Gastroesophageal sphincter (tissue), 4 donors: Measurements from ENCODE around the gene MYG1. TPM values are rescaled to one million over a fixed set of nuclear protein-coding genes. Genes with fewer than 3 reads are reported as not detected.

Experiments used
- ATAC-seq: fragments of 150-250 bp; one replicate; pipeline ENCODE4 v1.9.1; 2016; ENCODE audit warnings: mild to moderate bottlenecking, moderate library complexity
- H3K27ac ChIP-seq, 4 donors: fragments of 200-600 bp; sonication (generic) in 3 of 4; 1 replicate in 3 of 4; 2 replicates in 1 of 4; pipeline ENCODE4 v1.5.1; 2016 to 2019
- H3K27me3 ChIP-seq: fragments of 200-600 bp; sonication (generic); one replicate; pipeline ENCODE4 v1.5.1; 2019
- H3K36me3 ChIP-seq, 2 donors: fragments of 200-600 bp; sonication (generic); one replicate each; pipeline ENCODE4 v1.5.1; 2019; ENCODE audit warnings: control low read depth in 1 of 2
- H3K4me1 ChIP-seq, 3 donors: fragments of 200-600 bp; sonication (generic); 1 replicate in 2 of 3; 2 replicates in 1 of 3; pipeline ENCODE4 v1.5.1; 2016 to 2019; ENCODE audit warnings: control low read depth in 2 of 3
- H3K4me3 ChIP-seq, 2 donors: fragments of 200-600 bp; sonication (generic); one replicate each; pipeline ENCODE4 v1.5.1; 2019; ENCODE audit warnings: mild to moderate bottlenecking in 1 of 2, moderate library complexity in 1 of 2
- H3K9me3 ChIP-seq, 3 donors: fragments of 200-600 bp; sonication (generic); one replicate each; pipeline ENCODE4 v1.5.1; 2017 to 2019; ENCODE audit warnings: control low read depth in 2 of 3
- EP300 ChIP-seq: sonication (generic); formaldehyde crosslinking; IDR thresholded peaks from one replicate; pipeline ENCODE4 v1.6.1; 2017; ENCODE audit warnings: antibody characterized with exemption, mild to moderate bottlenecking
- POLR2A ChIP-seq, 2 donors: fragments of 450-650 bp; IDR thresholded peaks; one replicate each; pipeline ENCODE4 v1.6.1; 2017; ENCODE audit warnings: antibody characterized with exemption in 2 of 2, mild to moderate bottlenecking in 2 of 2, moderate library complexity in 1 of 2
- POLR2AphosphoS5 ChIP-seq: sonication (generic); formaldehyde crosslinking; IDR thresholded peaks from one replicate; pipeline ENCODE4 v1.6.1; 2017; ENCODE audit warnings: antibody characterized with exemption
- WGBS, 2 donors: methylation state at CpG; one replicate each; pipeline ENCODE4 v1.1.5; 2018; ENCODE audit warnings: low coverage in 1 of 2; 5-methylcytosine and 5-hydroxymethylcytosine counted together
- total RNA-seq, 4 donors: library from RNA; depleted of rRNA; stranded (reverse); fragments of >200 nt; gene quantifications; one replicate each; pipeline ENCODE4 v1.1.0, GENCODE V29; 2016
- TF ChIP-seq, protein P1 (sequence below), 4 experiments: fragments of 200-600 bp in 2 of 4; fragments of 450-650 bp in 2 of 4; sonication (generic) in 1 of 4; IDR thresholded peaks; one replicate each; pipeline ENCODE4 v1.5.1; 2017 to 2019; ENCODE audit warnings: antibody characterized with exemption in 4 of 4, mild to moderate bottlenecking in 2 of 4, moderate library complexity in 2 of 4

MYG1 gene
- total RNA-seq, 4 donors from 2014 or later, result 40.9 to 49.2 (median 46.3) TPM

DNA sequence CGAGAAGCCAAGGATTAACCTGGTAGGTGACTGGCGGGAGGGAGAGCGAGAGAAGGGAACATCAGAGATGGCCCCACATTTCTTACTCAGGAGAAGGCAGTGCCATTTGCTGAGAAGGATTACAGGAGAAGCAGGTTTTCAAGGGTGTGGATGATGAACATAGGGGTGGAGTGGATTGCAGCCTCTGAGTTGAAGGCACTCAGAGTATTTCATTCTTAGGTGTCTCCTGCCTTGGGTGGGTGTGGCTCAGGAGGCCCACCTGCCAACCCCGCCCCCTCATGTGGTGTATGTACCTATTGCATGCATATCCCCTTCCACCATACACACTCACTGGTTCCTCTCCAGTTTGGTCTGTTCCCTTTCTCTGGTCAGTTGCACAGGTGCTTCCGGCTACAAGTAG lies 25.1 kb upstream of the MYG1 start:
- 89 to 90% methylated on average over 2 to 4 of the region's 5 CpGs for WGBS, 2 donors
- TF ChIP-seq POLR2AphosphoS5 (no peak), EP300 (no peak), POLR2A (IDR thresholded peaks at IDR 0.05) (no peak)
- TF ChIP-seq, protein P1, sequence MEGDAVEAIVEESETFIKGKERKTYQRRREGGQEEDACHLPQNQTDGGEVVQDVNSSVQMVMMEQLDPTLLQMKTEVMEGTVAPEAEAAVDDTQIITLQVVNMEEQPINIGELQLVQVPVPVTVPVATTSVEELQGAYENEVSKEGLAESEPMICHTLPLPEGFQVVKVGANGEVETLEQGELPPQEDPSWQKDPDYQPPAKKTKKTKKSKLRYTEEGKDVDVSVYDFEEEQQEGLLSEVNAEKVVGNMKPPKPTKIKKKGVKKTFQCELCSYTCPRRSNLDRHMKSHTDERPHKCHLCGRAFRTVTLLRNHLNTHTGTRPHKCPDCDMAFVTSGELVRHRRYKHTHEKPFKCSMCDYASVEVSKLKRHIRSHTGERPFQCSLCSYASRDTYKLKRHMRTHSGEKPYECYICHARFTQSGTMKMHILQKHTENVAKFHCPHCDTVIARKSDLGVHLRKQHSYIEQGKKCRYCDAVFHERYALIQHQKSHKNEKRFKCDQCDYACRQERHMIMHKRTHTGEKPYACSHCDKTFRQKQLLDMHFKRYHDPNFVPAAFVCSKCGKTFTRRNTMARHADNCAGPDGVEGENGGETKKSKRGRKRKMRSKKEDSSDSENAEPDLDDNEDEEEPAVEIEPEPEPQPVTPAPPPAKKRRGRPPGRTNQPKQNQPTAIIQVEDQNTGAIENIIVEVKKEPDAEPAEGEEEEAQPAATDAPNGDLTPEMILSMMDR (IDR thresholded peaks at IDR 0.05), result no peak
- Histone ChIP-seq H3K36me3 (no peaks in the 10 kb centered on the region), H3K4me1 (no peaks in the 10 kb centered on the region), H3K27me3 (no peaks in the 10 kb centered on the region), H3K4me3 (no peak overlapping the region), H3K9me3 (no peaks in the 10 kb centered on the region), H3K27ac (no peak overlapping the region)
- ATAC-seq, result no peak

DNA sequence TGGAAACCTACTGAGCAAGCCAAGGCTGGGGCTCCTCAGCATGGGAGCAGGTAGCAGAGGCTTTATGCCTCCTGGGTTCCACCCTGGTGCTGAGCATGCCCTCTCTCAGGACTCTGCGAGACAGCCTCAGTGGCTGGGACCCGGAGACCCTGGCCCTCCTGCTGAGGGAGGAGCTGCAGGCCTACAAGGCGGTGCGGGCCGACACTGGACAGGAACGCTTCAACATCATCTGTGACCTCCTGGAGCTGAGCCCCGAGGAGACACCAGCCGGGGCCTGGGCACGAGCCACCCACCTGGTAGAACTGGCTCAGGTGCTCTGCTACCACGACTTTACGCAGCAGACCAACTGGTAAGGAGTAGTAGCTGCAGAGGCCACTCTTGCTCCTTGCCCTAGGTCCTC lies 23.0 kb upstream of the MYG1 start:
- Histone ChIP-seq H3K4me1 (no peaks in the 10 kb centered on the region), H3K36me3 (no peaks in the 10 kb centered on the region), H3K4me3 (no peak overlapping the region), H3K27me3 (no peaks in the 10 kb centered on the region), H3K27ac (no peak overlapping the region), H3K9me3 (no peaks in the 10 kb centered on the region)
- no peak for ATAC-seq
- no peak for TF ChIP-seq POLR2AphosphoS5
- TF ChIP-seq EP300, result no peak
- TF ChIP-seq, protein P1 (IDR thresholded peaks at IDR 0.05), result no peak
- no peak for TF ChIP-seq POLR2A (IDR thresholded peaks at IDR 0.05)
- WGBS, 2 donors, result no CpG with 5 or more reads among the region's 11 CpGs

DNA sequence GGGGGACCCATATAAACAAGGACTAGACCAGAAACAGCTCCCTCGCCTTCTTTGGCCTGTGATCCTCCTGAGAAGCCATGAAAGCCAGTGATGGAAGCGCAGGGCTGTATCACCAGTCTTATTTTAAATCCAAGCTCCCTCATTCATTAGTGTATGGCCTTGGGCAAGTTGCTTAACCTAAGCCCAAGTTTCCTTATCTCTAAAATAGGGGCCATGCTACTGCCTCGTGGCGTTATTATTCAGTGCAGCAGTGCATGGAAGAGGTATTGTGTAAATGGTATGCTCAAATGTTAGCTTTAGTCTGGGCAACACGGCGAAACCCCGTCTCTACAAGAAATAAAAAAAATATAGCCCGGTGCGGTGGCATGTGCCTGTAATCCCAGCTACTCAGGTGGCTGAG lies 21.5 kb upstream of the MYG1 start:
- ATAC-seq, result no peak
- H3K9me3 ChIP-seq, result no peaks in the 10 kb centered on the region
- no peaks in the 10 kb centered on the region for H3K4me1 ChIP-seq
- TF ChIP-seq, protein P1 (IDR thresholded peaks at IDR 0.05), result no peak
- TF ChIP-seq POLR2A (IDR thresholded peaks at IDR 0.05), result no peak
- no peak for TF ChIP-seq EP300
- no peak for TF ChIP-seq POLR2AphosphoS5
- H3K36me3 ChIP-seq, result no peaks in the 10 kb centered on the region
- H3K27ac ChIP-seq, result no peak overlapping the region
- H3K27me3 ChIP-seq, result no peaks in the 10 kb centered on the region
- 93 to 97% methylated on average over 3 to 4 of the region's 9 CpGs for WGBS, 2 donors
- no peak overlapping the region for H3K4me3 ChIP-seq

DNA sequence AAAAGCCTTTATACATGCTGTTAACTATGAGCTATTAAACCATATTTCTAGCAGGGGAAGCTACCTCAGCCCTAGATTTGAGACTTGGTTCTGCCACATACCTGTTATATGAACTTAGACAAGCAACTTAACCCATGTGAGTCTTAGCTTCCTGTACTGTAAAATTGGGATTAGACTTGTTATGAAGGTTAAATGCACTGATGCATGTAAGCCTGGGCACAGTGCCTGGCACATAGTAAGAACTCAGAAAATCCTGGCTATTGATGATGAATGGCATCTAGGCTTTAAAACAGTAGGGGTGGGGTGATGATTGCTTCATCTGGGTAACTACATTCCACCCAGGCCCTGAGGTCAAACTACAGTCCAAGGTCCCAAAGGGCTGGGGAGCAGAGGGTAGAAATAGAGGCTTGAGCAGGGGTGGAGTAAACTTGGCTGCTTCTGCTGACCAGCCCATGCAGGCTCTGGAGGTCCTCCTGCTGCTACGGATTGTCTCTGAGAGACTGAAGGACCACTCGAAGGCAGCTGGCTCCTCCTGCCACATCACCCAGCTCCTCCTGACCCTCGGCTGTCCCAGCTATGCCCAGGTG lies 20.1 kb upstream of the MYG1 start:
- Histone ChIP-seq H3K27me3 (no peaks in the 10 kb centered on the region), H3K36me3 (no peaks in the 10 kb centered on the region), H3K27ac (no peak overlapping the region), H3K4me3 (no peak overlapping the region), H3K4me1 (no peaks in the 10 kb centered on the region), H3K9me3 (no peaks in the 10 kb centered on the region)
- 100% methylated on average over 1 of the region's 3 CpGs; no CpG with 5 or more reads in 1 of the 2 donors for WGBS, 2 donors
- no peak for ATAC-seq
- no peak for TF ChIP-seq POLR2AphosphoS5
- TF ChIP-seq EP300, result no peak
- TF ChIP-seq, protein P1 (IDR thresholded peaks at IDR 0.05), result no peak
- no peak for TF ChIP-seq POLR2A (IDR thresholded peaks at IDR 0.05)

DNA sequence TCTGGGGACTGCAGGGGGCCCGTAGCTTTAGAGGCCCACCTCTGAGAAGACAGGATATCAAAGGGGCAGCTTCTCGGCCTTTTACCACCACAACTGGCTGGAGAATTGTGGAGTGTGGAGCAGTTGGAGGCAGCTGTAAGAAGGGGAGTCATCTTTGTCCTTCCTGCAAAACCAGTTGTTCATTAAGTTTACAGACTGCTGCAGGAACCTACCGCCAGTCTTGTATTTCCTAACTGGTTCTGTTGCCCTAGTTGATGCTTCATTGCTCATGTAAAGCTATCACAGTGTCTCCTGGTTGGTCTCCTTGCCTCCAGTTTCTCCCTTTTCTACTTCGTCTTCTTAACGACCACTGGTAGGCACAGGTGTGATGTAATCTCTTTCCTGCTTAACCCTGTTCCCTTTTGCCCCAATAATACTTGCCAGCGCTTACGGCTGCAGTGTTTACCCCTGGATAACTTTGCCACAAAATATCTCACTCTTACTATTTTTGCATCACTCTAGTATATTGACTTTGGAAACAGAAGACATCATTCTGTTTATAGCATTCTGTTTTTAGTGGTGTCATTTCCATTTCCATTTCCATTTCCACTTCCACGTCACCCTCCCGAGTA lies 19.5 kb upstream of the MYG1 start:
- Histone ChIP-seq H3K36me3 (no peaks in the 10 kb centered on the region), H3K9me3 (no peaks in the 10 kb centered on the region), H3K27me3 (no peaks in the 10 kb centered on the region), H3K4me1 (no peaks in the 10 kb centered on the region), H3K4me3 (no peak overlapping the region), H3K27ac (no peak overlapping the region)
- 94 to 96% methylated on average over 3 to 9 of the region's 9 CpGs for WGBS, 2 donors
- TF ChIP-seq POLR2A (IDR thresholded peaks at IDR 0.05), result no peak
- TF ChIP-seq POLR2AphosphoS5, result no peak
- TF ChIP-seq, protein P1 (IDR thresholded peaks at IDR 0.05), result no peak
- no peak for TF ChIP-seq EP300
- ATAC-seq, result no peak
